WTC11 (cell line): ENCODE results near the gene RAB40B. TPM values are rescaled to one million over a fixed set of nuclear protein-coding genes. Genes with fewer than 3 reads are reported as not detected.

Experiments used
- ATAC-seq: fragments of 200-7000 bp; cut with Tn5 transposase; 2 replicates; pipeline ENCODE4 v1.10.0; 2021; ENCODE audit warnings: mild to moderate bottlenecking, moderate library complexity
- CTCF ChIA-PET: fragments of 300-600 bp; sonication (Branson Sonifier 250); formaldehyde crosslinking; loops from one replicate; lab custom pipeline; 2021; ENCODE audit warnings: antibody characterized with exemption; lab: Charles Lee
- POLR2A ChIA-PET: fragments of 350-600 bp; sonication (Branson Sonifier 250); formaldehyde crosslinking; loops from one replicate; lab custom pipeline; 2021; ENCODE audit warnings: antibody characterized with exemption; lab: Charles Lee
- DNase-seq: peaks from one replicate; pipeline ENCODE4 v3.0.0; 2021; ENCODE audit warnings: low spot score
- H3K27ac Mint-ChIP-seq: 2 replicates; pipeline ENCODE4 v1.8.0; 2021; ENCODE audit warnings: mixed read lengths
- H3K27me3 Mint-ChIP-seq: 2 replicates; pipeline ENCODE4 v1.8.0; 2021; ENCODE audit warnings: low read depth, mild to moderate bottlenecking, moderate library complexity, mixed read lengths
- H3K36me3 Mint-ChIP-seq: 2 replicates; pipeline ENCODE4 v1.8.0; 2021; ENCODE audit warnings: mixed read lengths
- H3K4me1 Mint-ChIP-seq: 2 replicates; pipeline ENCODE4 v1.8.0; 2022; ENCODE audit warnings: mixed read lengths
- H3K4me3 Mint-ChIP-seq: 2 replicates; pipeline ENCODE4 v1.8.0; 2021; ENCODE audit warnings: mild to moderate bottlenecking, moderate library complexity, mixed read lengths
- H3K9me3 Mint-ChIP-seq: 2 replicates; pipeline ENCODE4 v1.8.0; 2021; ENCODE audit warnings: mixed read lengths
- ATF1 ChIP-seq: sonication (generic); formaldehyde crosslinking; IDR thresholded peaks from 2 replicates; pipeline ENCODE4 v1.8.1; 2023; ENCODE audit warnings: mild to moderate bottlenecking, moderate library complexity, missing genetic modification reagents
- CBFB ChIP-seq: sonication (generic); formaldehyde crosslinking; IDR thresholded peaks from 2 replicates; pipeline ENCODE4 v1.8.1; 2022; ENCODE audit warnings: mild to moderate bottlenecking, low read depth, missing genetic modification reagents
- CREM ChIP-seq: sonication (generic); formaldehyde crosslinking; IDR thresholded peaks from 2 replicates; pipeline ENCODE4 v1.8.1; 2022; ENCODE audit warnings: mild to moderate bottlenecking, missing genetic modification reagents, moderate library complexity
- E2F5 ChIP-seq: sonication (generic); formaldehyde crosslinking; IDR thresholded peaks from 2 replicates; pipeline ENCODE4 v1.8.1; 2022; ENCODE audit warnings: mild to moderate bottlenecking, moderate library complexity, missing genetic modification reagents
- ELF4 ChIP-seq: sonication (generic); formaldehyde crosslinking; IDR thresholded peaks from 2 replicates; pipeline ENCODE4 v1.8.1; 2022; ENCODE audit warnings: low read depth, mild to moderate bottlenecking, moderate library complexity, missing genetic modification reagents
- ESRRA ChIP-seq: sonication (generic); formaldehyde crosslinking; IDR thresholded peaks from 2 replicates; pipeline ENCODE4 v1.8.1; 2022; ENCODE audit warnings: mild to moderate bottlenecking, missing genetic modification reagents, borderline replicate concordance
- FOXP1 ChIP-seq: sonication (generic); formaldehyde crosslinking; IDR thresholded peaks from 2 replicates; pipeline ENCODE4 v1.8.0; 2022; ENCODE audit warnings: missing genetic modification reagents, mild to moderate bottlenecking, moderate library complexity, borderline replicate concordance
- GTF2I ChIP-seq: fragments of 250-450 bp; sonication (Bioruptor Pico); conservative IDR thresholded peaks from 2 replicates; pipeline ENCODE4 v1.4.0; 2021; ENCODE audit warnings: mild to moderate bottlenecking
- HMGA2 ChIP-seq: fragments of 250-450 bp; sonication (Bioruptor Pico); IDR thresholded peaks from 2 replicates; pipeline ENCODE4 v1.4.0; 2021; ENCODE audit warnings: mild to moderate bottlenecking, moderate library complexity
- KAT7 ChIP-seq: sonication (generic); formaldehyde crosslinking; IDR thresholded peaks from 2 replicates; pipeline ENCODE4 v1.8.1; 2023; ENCODE audit warnings: missing genetic modification reagents, mild to moderate bottlenecking, borderline replicate concordance
- MLX ChIP-seq: sonication (generic); formaldehyde crosslinking; IDR thresholded peaks from 2 replicates; pipeline ENCODE4 v1.8.1; 2023; ENCODE audit warnings: mild to moderate bottlenecking, missing genetic modification reagents, moderate library complexity
- OVOL2 ChIP-seq: fragments of 250-450 bp; sonication (Bioruptor Pico); IDR thresholded peaks from 2 replicates; pipeline ENCODE4 v1.9.0; 2021; ENCODE audit warnings: mild to moderate bottlenecking, borderline replicate concordance
- PRRX2 ChIP-seq: fragments of 250-450 bp; sonication (Bioruptor Pico); IDR thresholded peaks from 2 replicates; pipeline ENCODE4 v1.8.0; 2021; ENCODE audit warnings: mild to moderate bottlenecking
- SP1 ChIP-seq: sonication (generic); formaldehyde crosslinking; conservative IDR thresholded peaks from 2 replicates; pipeline ENCODE4 v1.8.1; 2022; ENCODE audit warnings: missing genetic modification reagents
- STAT6 ChIP-seq: sonication (generic); formaldehyde crosslinking; conservative IDR thresholded peaks from 2 replicates; pipeline ENCODE4 v1.8.1; 2023; ENCODE audit warnings: mild to moderate bottlenecking, low read depth, missing genetic modification reagents, moderate library complexity
- ZMAT4 ChIP-seq: fragments of 250-450 bp; sonication (Bioruptor Pico); IDR thresholded peaks from 2 replicates; pipeline ENCODE4 v1.9.0; 2021; ENCODE audit warnings: mild to moderate bottlenecking
- ZNF121 ChIP-seq: sonication (generic); formaldehyde crosslinking; IDR thresholded peaks from 2 replicates; pipeline ENCODE4 v1.8.0; 2023; ENCODE audit warnings: missing genetic modification reagents
- ZNF232 ChIP-seq: sonication (generic); formaldehyde crosslinking; IDR thresholded peaks from 2 replicates; pipeline ENCODE4 v1.8.0; 2022; ENCODE audit warnings: mild to moderate bottlenecking, missing genetic modification reagents
- ZNF396 ChIP-seq: fragments of 250-450 bp; sonication (Bioruptor Pico); IDR thresholded peaks from 2 replicates; pipeline ENCODE4 v1.8.0; 2021; ENCODE audit warnings: mild to moderate bottlenecking, moderate library complexity, borderline replicate concordance
- ZNF671 ChIP-seq: fragments of 250-450 bp; sonication (Bioruptor Pico); IDR thresholded peaks from 2 replicates; pipeline ENCODE4 v1.8.0; 2021; ENCODE audit warnings: mild to moderate bottlenecking
- total RNA-seq: library from RNA; stranded (reverse); gene quantifications from 3 replicates; pipeline ENCODE4 v1.2.3, GENCODE V29; 2021
- TF ChIP-seq, protein P1 (sequence below): sonication (generic); formaldehyde crosslinking; IDR thresholded peaks from 2 replicates; pipeline ENCODE4 v1.8.0; 2022; ENCODE audit warnings: mild to moderate bottlenecking, missing genetic modification reagents
- TF ChIP-seq, protein P2 (sequence below): sonication (generic); formaldehyde crosslinking; IDR thresholded peaks from 2 replicates; pipeline ENCODE4 v1.8.0; 2022; ENCODE audit warnings: mild to moderate bottlenecking, missing genetic modification reagents

RAB40B gene
- total RNA-seq, 1 experiment from 2014 or later, result 3.1 TPM

DNA sequence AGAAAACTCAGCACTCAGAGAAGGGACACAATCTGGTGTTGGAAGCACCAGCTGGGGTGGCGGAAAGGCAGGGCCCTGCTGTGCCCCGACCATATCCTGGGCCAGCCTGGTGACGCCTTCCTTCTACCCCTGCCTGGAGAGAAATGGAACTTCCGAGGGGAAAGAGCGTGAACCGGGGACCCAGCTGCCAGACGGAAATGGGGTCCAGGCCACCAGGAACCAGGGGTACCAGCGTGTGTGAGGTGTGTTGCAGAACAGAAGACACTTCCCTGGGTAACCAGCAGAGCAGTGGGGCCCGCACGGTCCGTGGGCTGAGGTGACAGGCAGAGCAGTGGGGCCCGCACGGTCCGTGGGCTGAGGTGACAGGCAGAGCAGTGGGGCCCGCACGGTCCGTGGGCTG is 6.8 kb downstream of the RAB40B start (continued):
- no peak for TF ChIP-seq FOXP1 (CRISPR knock-in tag)
- TF ChIP-seq CREM (CRISPR knock-in tag), result no peak

GRCh38 chr17:82690786-82691489 is 7.6 kb downstream of the RAB40B start:
- Mint-ChIP-seq H3K27ac (no peak overlapping the region), H3K9me3 (peaks cover 8% of the 10 kb centered on the region), H3K4me3 (no peak overlapping the region), H3K4me1 (no peaks in the 10 kb centered on the region), H3K36me3 (peaks cover 4% of the 10 kb centered on the region), H3K27me3 (peaks cover 19% of the 10 kb centered on the region)
- CTCF ChIA-PET, result no interaction called here
- POLR2A ChIA-PET, result interaction anchor here (0.6 kb wide), 2 partner anchors 57 to 198 kb away, joined by 3 read pairs; no protein-coding TSS in a partner anchor
- TF ChIP-seq SP1 (CRISPR knock-in tag), result no peak
- TF ChIP-seq MLX (CRISPR knock-in tag), result no peak
- no peak for TF ChIP-seq PRRX2 (CRISPR knock-in tag)
- no peak for TF ChIP-seq ZNF121
- DNase-seq (no peak), ATAC-seq (no peak)

- Mint-ChIP-seq H3K4me1 (no peaks in the 10 kb centered on the region), H3K27ac (no peak overlapping the region), H3K36me3 (no peaks in the 10 kb centered on the region), H3K9me3 (no peaks in the 10 kb centered on the region), H3K27me3 (no peaks in the 10 kb centered on the region), H3K4me3 (no peak overlapping the region)
- CTCF ChIA-PET, result interaction anchor here (1.2 to 1.6 kb wide), 3 partner anchors 20 to 44 kb away, joined by 3 to 6 read pairs (median 4); no protein-coding TSS in a partner anchor
- ATAC-seq, result no peak
- TF ChIP-seq CBFB (no peak), STAT6 (CRISPR knock-in tag) (no peak), GTF2I (CRISPR knock-in tag) (no peak), OVOL2 (CRISPR knock-in tag) (no peak), E2F5 (CRISPR knock-in tag) (no peak), HMGA2 (CRISPR knock-in tag) (no peak), ESRRA (CRISPR knock-in tag) (no peak), ZNF396 (CRISPR knock-in tag) (no peak), ZNF232 (CRISPR knock-in tag) (no peak), ELF4 (CRISPR knock-in tag) (no peak), ZNF671 (no peak), ZMAT4 (no peak), FOXP1 (CRISPR knock-in tag) (no peak), ZNF121 (no peak), ATF1 (no peak), SP1 (CRISPR knock-in tag) (no peak), KAT7 (CRISPR knock-in tag) (no peak)
- TF ChIP-seq, protein P1, sequence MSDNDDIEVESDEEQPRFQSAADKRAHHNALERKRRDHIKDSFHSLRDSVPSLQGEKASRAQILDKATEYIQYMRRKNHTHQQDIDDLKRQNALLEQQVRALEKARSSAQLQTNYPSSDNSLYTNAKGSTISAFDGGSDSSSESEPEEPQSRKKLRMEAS (CRISPR knock-in tag), result no peak
- TF ChIP-seq, protein P2, sequence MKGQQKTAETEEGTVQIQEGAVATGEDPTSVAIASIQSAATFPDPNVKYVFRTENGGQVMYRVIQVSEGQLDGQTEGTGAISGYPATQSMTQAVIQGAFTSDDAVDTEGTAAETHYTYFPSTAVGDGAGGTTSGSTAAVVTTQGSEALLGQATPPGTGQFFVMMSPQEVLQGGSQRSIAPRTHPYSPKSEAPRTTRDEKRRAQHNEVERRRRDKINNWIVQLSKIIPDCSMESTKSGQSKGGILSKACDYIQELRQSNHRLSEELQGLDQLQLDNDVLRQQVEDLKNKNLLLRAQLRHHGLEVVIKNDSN (CRISPR knock-in tag), result no peak
- POLR2A ChIA-PET, result no interaction called here
- DNase-seq, result no peak
These were observed 9.4 kb downstream of the RAB40B start for GRCh38 chr17:82689077-82689476.
